ENCODE data around the gene CHIT1.

GRCh38 chr1:203239081-203239480 lies 9.6 kb upstream of the CHIT1 start:
- TF ChIP-seq ZNF565 (CRISPR knock-in tag; conservative IDR thresholded peaks at IDR 0.05; ENCODE audit: low read depth), result no peak
- TF ChIP-seq, protein P1, sequence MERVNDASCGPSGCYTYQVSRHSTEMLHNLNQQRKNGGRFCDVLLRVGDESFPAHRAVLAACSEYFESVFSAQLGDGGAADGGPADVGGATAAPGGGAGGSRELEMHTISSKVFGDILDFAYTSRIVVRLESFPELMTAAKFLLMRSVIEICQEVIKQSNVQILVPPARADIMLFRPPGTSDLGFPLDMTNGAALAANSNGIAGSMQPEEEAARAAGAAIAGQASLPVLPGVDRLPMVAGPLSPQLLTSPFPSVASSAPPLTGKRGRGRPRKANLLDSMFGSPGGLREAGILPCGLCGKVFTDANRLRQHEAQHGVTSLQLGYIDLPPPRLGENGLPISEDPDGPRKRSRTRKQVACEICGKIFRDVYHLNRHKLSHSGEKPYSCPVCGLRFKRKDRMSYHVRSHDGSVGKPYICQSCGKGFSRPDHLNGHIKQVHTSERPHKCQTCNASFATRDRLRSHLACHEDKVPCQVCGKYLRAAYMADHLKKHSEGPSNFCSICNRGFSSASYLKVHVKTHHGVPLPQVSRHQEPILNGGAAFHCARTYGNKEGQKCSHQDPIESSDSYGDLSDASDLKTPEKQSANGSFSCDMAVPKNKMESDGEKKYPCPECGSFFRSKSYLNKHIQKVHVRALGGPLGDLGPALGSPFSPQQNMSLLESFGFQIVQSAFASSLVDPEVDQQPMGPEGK (CRISPR knock-in tag; IDR thresholded peaks at IDR 0.05; ENCODE audit: borderline replicate concordance), result no peak
- TF ChIP-seq PPARA (CRISPR knock-in tag; IDR thresholded peaks at IDR 0.05; ENCODE audit: borderline replicate concordance), result no peak
- TF ChIP-seq TOX (CRISPR knock-in tag; IDR thresholded peaks at IDR 0.05; ENCODE audit: borderline replicate concordance), result no peak
- TF ChIP-seq ARNTL (CRISPR knock-in tag; IDR thresholded peaks at IDR 0.05; ENCODE audit: borderline replicate concordance, low read depth), result no peak
- no peak for TF ChIP-seq ZC3H10 (CRISPR knock-in tag; IDR thresholded peaks at IDR 0.05)
- TF ChIP-seq TCF4 (CRISPR knock-in tag; IDR thresholded peaks at IDR 0.05; ENCODE audit: borderline replicate concordance), result no peak
- TF ChIP-seq, protein P2, sequence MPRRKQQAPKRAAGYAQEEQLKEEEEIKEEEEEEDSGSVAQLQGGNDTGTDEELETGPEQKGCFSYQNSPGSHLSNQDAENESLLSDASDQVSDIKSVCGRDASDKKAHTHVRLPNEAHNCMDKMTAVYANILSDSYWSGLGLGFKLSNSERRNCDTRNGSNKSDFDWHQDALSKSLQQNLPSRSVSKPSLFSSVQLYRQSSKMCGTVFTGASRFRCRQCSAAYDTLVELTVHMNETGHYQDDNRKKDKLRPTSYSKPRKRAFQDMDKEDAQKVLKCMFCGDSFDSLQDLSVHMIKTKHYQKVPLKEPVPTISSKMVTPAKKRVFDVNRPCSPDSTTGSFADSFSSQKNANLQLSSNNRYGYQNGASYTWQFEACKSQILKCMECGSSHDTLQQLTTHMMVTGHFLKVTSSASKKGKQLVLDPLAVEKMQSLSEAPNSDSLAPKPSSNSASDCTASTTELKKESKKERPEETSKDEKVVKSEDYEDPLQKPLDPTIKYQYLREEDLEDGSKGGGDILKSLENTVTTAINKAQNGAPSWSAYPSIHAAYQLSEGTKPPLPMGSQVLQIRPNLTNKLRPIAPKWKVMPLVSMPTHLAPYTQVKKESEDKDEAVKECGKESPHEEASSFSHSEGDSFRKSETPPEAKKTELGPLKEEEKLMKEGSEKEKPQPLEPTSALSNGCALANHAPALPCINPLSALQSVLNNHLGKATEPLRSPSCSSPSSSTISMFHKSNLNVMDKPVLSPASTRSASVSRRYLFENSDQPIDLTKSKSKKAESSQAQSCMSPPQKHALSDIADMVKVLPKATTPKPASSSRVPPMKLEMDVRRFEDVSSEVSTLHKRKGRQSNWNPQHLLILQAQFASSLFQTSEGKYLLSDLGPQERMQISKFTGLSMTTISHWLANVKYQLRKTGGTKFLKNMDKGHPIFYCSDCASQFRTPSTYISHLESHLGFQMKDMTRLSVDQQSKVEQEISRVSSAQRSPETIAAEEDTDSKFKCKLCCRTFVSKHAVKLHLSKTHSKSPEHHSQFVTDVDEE (CRISPR knock-in tag; IDR thresholded peaks at IDR 0.05), result no peak
- no peak for TF ChIP-seq CREB5 (CRISPR knock-in tag; IDR thresholded peaks at IDR 0.05; ENCODE audit: low read depth)
